ENCODE data around the gene OGDH.

- TF ChIP-seq POLR2A (IDR thresholded peaks at IDR 0.05) = no peak
- TF ChIP-seq, protein P1, sequence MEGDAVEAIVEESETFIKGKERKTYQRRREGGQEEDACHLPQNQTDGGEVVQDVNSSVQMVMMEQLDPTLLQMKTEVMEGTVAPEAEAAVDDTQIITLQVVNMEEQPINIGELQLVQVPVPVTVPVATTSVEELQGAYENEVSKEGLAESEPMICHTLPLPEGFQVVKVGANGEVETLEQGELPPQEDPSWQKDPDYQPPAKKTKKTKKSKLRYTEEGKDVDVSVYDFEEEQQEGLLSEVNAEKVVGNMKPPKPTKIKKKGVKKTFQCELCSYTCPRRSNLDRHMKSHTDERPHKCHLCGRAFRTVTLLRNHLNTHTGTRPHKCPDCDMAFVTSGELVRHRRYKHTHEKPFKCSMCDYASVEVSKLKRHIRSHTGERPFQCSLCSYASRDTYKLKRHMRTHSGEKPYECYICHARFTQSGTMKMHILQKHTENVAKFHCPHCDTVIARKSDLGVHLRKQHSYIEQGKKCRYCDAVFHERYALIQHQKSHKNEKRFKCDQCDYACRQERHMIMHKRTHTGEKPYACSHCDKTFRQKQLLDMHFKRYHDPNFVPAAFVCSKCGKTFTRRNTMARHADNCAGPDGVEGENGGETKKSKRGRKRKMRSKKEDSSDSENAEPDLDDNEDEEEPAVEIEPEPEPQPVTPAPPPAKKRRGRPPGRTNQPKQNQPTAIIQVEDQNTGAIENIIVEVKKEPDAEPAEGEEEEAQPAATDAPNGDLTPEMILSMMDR (IDR thresholded peaks at IDR 0.05) = no peak
Observed at GRCh38 chr7:44673324-44673723, 66.9 kb downstream of the OGDH start.

Data from testis (tissue), 2 donors.